HG03139 (cell line): ENCODE measurements around the gene U2AF1L4.
A peak's percentile ranks its signal among the peaks of the same experiment; 100 is the strongest.

Experiments used
- ATAC-seq: cut with Tn5 transposase; IDR thresholded peaks from one replicate; pipeline ENCODE4 v1.9.1; 2021; ENCODE audit not compliant: unreplicated experiment

The U2AF1L4 gene

DNA sequence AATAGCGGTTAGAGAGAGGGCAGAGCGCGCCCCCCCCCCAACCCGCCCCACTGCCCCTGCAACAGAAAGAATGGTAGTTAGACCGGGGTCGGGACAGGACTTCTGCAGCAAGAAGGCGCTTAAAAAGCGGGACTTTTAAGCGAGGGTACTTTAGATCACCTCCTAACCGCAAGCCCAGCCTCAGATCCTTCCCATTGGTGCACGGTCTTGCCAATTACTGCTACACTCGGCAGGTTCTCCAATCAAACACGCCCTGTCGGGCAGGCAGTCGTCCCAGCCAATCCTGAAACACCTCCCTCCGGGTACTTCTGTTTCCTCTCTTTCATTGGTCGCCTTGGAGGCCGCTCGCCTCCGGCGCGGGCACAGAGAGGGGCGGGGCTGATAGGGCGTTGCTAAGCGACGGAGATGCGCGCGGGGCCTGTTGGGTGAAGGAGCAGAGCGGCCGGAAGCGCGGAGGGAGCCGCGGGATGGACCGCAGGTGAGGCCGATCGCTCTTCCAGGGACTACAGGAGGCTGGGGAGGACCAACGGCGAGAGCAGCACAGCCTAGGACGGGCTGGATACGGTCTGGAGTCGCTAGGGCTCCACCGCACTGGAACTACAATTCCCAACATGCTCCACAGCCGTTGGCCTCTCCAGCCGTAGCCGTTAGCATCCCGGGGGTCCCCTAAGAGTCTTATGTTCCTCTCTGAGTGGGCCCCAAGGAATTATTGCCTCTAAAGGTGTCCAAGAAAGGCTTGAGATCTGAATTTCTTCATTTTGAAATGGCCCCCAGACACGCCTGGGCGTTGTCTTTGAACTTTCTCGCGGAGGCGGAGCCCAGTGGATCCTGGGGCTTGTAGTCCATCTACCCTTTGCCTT lies 12.8 kb upstream of the U2AF1L4 start, which contains the start of gene PROSER3:
Gene PROSER3 (plus strand): TSS at position 428 of the 860 bp plus-strand sequence. CDS start 40 bp downstream, at position 468.
- peak; percentile 94 for ATAC-seq

DNA sequence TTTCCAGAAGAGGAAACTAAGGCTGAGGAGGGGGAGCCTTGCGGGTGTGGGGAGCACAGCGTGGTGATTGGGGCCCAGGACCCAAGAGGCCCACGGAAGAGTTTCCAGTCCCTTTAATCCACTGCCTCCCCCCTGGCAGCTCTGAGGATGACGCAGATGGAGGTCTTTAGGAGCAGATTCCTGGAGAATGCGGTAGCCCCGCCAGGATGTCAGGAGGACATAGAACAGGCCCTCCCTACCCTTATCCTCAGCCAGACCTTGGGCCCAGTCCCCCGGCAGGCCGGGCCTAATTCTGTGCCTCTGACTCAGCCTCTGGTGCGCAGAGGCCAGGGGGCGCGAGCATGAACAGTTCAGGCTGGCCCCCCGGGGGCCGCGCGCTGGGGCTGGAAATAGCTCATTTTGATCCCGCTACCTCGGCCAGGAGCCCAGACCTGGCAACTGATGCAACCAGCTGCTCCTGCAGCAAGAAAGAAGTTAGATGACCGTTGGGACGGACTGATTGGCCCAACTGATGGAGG lies 12.1 kb upstream of the U2AF1L4 start:
- ATAC-seq = peak; percentile 2

DNA sequence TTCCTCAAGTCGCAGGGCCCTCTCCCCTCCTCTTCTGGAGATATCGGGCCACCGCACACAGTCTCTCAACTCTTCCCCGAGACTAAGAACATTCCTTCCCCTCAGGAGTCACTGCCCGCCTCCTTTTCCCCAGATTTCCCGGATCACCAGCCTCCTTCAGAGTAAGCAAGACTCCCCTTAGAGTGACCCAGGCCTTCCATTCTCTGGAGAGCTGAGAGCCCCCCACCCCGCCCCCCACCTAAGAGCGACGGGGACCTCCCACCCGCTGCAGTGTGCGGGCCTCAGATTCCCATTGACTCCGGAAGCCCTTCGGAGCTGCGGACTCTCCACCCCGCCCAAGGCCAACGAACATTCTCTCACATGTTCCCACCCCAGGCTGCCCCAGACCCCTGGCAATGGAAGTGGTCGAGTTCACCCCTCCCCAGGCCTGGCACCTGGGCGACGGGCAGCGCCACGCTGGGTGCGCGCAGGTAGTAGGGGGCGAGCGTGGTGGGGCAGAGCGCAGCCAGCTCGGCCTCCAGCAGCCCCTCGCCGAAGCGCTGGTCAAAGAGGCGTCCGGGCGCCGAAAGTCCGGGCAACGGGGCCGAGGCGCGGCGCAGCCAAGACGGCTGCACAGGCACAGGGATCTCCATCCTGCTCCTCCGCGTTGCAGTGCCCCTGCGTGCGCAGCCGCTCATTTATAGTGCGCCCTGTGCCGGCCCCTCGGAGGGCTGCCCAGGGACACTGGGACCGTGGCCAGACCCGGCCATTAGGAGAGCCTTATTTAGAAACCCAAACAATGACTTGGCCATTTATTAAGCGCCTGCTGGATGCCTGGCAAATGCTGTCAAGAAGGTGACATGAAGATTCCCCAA lies 11.4 kb upstream of the U2AF1L4 start, which contains the start of gene HSPB6:
Gene HSPB6 (minus strand): TSS at position 653 of the 854 bp plus-strand sequence. CDS start 21 bp downstream, at position 632.
- no peak for ATAC-seq

DNA sequence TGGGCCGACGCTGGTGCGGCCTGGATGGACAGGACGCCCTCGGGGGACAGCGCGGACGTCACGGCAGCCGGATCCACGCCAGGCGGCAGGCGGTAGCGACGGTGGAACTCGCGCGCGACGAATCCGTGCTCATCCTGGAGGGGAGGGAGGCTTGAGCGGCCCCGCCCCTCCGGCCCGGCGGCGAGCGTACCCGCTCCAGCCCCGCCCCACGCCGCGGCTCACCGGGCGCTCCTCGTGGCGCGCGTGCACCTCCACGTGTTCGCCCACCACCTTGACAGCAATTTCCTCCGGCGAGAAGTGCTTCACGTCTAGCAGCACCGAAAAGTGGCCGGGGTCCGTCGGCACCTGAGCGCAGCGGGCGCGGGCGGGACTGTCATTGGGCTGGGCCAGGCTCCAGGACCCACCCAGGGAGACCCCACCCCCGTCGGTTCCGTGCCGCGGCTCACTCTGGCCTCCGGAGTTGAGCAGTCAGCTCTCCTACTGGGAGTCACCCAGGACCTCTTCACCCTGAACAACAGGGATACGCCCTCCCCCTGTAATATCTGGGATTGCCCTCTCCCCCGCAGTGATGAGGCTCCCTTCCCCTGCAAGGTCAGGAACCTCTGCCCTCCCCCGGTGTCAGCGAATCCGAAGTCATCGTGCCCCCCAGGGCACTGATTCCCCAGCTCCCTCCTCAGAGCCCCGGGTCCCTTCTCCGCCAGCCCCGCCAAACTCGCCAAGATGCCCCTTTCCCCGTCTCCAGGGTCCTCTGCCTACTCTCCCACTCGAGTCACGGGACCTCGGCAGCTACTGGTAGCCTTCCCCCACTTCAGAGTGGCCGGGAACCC lies 10.5 kb upstream of the U2AF1L4 start:
- ATAC-seq = no peak

DNA sequence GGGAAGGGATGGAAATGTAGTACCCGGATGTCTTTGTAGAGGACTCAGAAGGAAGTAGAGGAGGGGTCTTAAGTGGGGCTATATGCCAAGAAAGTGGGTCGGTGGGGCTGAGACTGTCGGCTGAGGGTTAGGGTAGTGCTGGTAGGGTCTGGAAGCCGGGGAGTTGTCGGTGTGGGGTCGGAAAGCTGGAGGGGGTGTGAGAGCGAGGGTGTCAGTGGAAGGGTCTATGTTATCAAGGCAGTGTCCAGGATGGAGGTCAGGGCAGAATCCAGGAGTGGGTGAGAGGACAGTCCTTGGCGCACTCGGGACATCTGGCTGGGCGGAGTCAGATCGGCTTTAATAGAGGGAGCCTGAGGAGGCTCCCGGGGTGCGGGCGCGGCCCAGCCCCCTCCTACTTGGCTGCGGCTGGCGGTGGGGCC lies 9.9 kb upstream of the U2AF1L4 start:
- ATAC-seq = no peak

DNA sequence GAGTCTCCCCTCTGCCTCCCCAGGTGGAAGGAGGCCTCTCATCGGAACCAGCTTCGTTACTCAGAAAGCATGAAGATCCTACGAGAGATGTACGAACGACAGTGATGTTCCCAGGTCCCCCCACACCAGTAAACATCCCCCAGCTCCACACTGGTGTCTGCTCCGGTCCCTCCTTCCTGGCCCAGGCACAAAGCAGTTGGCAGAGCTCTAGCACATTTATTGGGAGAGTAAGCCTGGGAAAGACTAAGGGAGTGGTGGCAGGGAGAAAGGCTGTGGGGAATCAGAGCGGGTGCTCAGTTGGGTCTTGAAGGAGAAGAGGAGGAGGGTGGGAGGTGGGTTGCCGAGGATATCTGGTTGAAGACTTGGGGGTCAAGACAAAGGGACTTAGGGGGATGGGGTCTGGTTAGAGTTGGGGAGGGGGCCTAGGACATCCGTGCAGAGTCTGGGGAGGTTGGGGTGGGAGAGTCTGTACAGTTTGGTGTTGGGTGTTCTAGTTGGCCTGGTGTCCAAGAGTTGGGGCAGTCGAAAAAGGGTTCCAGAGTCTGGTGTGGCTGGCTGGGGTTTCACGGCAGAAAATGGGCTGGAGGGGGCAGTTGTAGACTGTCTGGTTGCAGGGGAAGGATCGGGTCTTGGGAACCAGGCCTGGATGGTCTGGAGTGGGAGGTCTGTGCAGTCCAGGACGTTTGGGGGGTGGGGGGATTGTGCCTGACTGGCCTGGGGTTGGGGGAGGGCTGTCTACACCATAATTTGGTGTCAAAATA lies 9.3 kb upstream of the U2AF1L4 start:
- ATAC-seq = no peak

DNA sequence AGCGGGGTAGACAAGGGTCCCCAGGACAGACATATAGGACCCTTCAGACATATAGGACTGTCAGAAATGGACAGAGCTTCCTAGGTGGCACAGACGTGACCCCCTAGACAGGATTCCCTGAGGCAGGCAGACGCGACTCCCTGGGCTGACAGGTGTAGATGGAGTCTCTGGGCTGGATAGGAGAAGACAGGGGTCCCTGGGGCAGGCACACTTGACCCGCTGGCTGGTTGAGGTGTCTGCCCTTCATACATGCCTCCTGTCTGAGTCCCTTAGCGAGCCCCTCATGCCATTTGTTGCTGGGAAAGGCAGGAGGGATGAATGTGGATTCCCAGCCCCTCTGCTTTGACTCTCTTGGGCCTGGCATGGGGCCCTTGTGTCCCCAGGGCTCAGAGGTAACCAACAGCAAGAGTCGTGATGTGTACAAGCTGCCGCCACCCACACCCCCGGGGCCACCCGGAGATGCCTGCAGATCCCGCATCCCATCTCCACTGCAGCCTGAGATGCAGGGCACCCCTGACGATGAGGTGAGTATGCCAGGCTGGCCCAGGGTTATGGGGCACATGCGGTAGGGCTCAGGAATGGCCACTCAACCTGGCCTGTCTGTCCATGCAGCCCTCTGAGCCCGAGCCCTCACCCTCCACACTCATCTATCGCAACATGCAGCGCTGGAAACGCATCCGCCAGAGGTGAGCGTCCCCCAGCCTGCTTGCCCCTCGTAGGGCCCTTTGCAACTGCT lies 8.6 kb upstream of the U2AF1L4 start:
- no peak for ATAC-seq

DNA sequence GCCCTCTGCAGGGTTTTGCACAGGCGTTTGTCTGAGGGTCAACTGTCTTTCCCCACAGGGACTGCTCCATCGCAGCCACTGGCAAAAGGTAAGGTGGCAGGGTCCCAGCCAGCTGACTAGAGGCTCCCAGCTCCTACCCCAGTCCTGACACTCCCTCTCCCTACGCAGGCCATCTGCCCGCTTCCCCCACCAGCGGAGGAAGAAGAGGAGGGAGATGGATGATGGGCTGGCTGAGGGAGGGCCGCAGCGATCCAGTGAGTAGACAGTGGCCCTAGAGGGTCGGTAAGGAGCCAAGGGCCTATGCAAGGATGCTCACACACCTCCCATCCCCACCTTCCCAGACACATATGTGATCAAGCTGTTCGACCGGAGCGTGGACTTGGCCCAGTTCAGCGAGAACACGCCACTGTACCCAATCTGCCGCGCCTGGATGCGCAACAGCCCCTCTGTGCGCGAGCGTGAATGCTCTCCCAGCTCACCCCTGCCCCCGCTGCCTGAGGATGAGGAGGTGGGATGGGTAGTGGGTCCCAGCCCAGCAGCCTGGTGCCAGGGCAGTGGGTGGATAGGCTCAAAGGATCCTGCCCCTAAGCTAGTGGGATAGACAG lies 7.6 kb upstream of the U2AF1L4 start:
- no peak for ATAC-seq

DNA sequence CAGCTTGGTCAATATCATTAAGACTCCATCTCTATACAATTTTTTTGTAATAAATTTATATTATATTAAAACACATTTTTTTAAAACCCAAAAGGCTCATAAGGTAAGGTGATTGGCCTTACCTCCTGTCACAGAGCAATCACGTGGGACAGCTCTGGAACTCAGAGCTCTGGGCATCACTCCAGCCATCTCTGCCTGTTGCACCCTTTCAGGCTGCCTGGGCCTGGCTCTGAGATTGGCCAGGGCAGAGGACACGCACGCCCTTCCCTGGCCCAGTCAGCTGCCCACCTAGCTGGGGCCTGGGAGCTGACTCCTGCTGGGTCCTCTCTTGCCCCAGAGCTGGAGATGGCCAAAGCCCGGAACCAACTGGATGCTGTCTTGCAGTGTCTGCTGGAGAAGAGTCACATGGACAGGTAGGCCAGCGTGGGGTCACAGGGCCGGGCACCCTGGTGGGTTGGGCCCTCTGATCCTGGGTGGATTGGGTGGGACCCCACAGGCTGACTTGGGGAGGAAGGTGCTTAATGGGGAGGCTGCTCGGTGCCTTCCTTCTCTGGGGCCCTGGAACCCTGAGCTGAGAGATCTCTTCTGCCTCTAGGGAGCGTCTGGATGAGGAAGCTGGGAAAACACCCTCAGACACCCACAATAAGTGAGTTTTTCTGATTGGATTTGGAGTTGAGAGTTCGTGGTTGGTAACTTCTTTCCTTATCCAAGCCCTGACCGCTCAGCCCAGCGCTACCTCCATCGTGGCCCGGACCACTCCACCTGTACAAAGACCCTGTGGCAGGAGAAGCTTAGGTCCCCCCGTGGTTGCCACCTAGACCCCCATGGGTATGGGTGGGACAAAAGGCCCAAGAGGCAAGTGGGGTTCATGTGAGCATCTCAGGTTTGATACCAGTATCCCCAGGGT lies 6.9 kb upstream of the U2AF1L4 start:
- no peak for ATAC-seq

DNA sequence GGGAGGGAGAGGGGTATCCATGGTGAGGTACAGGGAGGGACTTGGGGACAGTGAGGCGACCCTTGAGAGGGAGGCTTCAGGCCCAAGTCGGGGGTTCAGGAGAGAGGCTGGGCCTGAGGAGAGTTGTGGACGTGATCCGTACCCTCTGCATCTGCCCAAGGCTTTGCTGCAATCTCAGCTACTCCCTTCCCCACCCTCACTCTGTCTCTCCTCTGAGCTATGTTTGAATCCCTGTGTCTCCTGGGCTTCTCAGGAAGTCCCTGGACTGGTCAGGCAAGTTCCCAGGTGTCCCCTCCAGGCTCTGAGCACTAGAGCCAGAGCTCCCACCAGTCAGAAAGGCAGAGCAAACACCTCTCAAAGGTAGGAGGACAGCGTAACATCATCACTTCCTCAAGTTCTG lies 4.9 kb upstream of the U2AF1L4 start:
- no peak for ATAC-seq

DNA sequence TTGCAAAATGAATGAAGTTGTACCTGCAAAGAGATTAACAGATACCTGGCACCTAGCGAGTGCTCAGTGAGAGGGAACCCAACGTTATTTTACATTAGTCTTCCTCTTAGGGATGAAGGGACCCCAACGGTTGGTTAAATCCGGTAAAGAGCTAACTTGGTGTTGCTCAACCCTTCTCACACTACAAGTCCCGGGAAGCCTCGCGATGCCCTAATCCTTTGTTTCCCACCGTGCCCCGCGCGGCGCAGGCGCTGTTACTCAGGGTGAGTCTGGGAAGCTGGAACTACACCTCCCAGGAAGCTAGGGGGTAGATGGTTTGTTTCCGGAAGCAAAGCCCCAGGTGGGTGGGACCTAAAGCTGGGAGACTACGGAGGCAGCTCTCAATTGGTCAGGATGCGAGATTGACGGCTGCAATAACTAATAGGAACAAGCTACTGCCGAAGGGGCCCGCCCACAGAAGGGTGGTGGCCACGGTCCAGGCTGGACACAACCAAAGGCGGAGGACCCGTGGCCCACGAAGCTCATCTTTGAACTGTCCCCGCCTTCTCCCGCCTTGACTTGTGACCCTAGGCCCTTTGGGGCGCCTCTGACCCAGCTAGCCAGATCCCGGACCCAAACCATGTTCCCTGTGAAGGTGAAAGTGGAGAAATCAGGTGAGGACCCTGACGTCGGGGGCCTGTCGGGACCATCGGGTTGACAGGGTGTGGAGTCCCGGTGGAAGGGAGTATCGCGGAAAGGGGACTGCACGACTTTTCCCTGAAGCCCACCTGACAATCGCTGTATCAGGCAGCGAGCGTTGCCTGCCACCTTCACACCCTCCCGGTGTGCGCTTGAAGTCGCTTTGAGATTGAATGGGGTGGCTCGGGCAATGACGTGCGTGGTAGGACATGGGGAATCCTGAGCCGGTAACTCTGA lies 3.1 kb upstream of the U2AF1L4 start, which contains the start of gene LIN37:
Gene LIN37 (plus strand): TSS at position 471 of the 915 bp plus-strand sequence. CDS start 149 bp downstream, at position 620.
- ATAC-seq = peak; percentile 62

DNA sequence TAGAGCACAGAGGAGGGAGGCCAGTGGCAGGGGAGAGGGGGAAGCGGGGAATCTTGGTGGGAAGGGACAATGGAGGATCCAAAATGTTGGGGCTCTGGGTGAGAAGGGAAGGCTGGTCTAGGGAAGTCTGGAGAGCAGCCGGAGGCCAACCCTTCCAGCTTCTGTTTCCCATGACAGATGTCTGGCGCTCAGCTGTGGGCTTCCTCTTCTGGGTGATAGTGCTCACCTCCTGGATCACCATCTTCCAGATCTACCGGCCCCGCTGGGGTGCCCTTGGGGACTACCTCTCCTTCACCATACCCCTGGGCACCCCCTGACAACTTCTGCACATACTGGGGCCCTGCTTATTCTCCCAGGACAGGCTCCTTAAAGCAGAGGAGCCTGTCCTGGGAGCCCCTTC lies 1.3 kb upstream of the U2AF1L4 start:
- ATAC-seq = no peak

DNA sequence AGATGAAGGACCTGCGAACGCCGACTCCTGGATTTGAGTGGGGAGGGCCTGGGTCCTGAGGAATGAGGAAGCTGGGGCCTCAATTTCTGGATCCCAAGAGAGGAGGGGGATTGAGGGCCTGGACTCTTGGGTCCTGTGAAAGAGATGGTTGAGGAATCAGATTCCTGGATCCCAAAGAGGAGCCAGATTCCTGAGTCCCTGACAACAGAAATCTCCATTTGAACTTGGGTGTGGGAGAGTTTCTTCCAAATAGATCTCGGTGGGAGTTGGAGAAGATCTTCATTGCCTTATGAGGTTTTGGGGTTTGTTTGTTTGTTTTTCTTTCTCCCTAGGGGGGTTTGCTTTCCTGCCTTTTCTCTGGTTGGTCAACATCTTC lies 857 bp upstream of the U2AF1L4 start:
- ATAC-seq = no peak

DNA sequence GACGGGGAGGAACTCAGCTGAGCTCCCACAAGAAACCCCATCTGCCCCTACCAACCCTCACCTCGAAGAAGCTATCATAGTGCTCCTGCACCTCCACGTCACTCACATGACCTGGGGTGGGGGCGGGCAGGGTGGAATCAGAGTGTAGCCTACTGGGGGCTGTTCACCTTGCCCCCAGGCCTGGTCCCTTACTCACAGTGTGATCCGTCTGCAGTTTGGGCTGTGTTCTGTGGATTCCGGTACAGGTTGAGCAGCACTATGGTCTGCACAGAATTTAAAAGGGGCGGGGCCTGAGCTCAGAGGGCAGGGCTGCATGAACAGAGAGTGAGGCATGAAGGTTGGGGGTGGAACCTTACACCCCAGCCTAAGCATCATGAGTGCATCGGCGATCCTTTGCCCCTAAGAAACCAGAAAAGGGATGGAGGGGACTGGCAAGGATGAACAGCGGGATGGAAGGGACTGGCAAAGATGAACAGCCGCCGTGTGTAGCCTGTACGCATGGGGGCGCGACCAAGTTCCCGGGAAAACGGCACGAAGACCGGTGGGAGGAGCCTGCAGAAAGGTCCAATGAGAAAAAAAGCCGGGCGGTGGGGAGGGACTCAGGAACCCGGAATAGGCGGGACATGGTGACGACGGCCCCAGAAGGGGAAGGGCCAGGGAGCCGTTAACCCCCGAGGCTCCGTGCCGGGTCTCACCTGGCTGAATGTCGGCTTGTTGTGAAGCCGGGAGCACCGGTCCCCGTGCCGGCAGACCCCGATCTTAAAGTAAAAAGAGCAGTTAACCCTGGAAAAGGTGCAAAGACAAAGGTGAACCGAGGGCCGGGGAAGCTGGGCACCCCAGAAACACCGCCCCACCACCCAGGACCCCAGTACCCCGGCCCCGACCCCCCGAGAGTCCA lies 539 bp downstream of the U2AF1L4 start:
- no peak for ATAC-seq

DNA sequence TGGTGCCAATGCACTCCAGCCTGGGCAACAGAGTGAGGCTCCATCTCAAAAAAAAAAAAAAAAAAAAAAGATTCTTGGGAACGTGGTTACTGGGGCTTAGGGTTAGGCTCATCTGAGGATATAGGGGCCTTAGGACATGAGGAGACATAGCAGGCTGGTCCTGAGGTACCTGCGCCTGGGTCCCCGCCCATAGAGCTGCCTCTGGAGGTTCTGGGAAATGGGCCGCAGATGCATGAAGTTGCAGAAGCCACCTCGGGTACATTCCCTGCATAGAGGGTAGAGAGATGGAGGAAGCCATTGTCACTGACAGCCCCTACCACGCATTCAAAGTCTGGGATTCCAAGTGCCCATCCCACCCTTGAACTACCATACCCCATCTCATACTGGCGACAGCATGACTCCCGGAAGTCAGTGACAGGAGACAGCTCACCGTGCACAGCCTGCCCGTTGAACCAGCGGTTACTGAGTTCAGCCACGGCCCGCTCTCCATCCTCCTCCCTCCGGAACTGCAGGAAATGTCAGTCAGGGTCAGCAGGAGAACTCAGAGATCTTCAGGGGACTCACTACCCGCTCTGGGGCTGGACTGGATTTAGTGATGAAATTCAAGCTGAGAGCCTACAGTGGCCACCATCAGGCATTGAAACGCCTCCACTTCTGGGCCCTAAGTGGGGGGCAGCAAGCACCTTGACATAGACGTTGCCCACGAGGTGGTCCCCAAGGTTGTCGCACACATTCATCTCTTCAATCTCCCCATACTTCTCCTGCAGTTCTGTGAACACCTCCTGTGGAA lies 1.4 kb downstream of the U2AF1L4 start:
- no peak for ATAC-seq
